Femur (tissue), 1 donor: ENCODE measurements around the gene CD300C.
"Not testable (repeated sequence)": the region's sequence is repeated elsewhere in the genome, so short reads cannot be mapped to it uniquely, and the experiment has no call there.

Experiments
- DNase-seq: peaks from one replicate; pipeline ENCODE4 v3.0.0-alpha.2; 2017

CD300C gene

DNA sequence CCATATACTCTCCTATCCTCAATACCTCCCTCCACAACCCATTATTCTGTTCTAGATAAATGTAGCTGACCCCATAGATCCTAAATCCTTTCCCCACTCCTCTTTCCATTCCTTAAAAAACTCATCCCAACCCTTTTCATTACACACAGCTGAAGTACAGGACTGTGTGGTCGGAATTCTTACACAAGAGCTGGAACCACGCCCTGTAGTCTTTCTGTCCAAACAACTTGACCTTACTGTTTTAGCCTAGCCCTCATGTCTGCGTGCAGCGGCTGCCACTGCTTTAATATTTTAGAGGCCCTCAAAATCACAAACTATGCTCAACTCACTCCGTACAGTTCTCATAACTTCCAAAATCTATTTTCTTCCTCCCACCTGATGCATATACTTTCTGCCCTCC lies 42.0 kb downstream of the CD300C start:
- DNase-seq, result not testable (repeated sequence)

DNA sequence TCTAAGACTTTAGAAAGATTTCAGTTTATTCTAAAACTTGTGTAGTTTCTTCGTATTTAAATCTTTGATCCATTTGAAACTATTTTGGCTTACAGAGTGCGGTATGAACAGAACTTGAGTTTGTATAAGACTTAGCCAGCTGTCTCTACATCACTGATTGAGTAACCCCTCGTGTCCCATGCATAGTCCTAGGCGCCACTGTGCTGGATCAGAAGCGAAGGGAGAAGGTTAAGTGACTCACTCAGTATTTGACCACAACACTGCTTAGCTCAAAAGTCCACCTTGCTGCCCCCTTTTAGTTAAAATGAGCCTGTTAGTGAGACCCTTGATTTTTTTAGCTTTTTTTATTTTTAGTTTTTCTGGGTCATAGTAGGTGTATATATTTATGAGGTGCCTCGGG lies 43.1 kb downstream of the CD300C start:
- no peak for DNase-seq

DNA sequence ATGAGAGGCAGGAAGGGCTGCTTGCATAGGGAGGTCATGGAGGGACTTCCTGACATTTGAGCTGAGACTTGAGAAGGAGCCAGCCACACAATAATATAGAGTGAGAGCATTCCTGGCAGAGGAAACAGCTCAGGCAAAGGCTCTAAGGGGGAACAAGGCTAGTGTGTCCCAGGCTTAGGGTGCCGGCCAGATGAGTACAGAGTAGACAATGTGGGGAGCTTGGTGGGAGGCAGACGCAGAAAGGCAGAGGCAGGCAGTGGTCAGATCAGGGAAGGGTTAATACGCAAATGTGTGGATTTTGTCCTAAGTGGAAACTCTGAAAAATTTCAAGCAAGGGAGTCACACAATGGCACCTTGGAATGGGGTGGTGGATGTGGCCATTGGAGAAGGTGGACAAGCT lies 45.9 kb downstream of the CD300C start:
- no peak for DNase-seq

DNA sequence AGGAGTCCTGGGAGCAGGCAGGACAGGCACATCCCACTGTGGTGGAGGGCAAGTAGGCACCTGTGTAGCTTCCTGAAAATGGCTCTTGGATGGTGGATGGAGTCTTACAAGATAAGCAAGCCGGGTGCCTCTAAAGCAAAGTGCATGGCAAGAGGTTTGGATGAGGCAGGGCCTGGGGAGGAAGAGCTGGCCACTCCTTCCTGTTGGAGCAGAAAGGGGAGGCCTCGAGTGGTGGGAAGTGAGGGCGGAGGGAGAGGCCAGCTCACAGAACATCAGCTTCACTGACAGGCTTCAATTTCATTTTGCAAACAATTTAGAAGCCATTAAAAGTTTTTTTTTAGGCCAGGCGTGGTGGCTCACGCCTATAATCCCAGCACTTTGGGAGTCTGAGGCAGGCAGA lies 48.4 kb downstream of the CD300C start:
- DNase-seq, result no peak

DNA sequence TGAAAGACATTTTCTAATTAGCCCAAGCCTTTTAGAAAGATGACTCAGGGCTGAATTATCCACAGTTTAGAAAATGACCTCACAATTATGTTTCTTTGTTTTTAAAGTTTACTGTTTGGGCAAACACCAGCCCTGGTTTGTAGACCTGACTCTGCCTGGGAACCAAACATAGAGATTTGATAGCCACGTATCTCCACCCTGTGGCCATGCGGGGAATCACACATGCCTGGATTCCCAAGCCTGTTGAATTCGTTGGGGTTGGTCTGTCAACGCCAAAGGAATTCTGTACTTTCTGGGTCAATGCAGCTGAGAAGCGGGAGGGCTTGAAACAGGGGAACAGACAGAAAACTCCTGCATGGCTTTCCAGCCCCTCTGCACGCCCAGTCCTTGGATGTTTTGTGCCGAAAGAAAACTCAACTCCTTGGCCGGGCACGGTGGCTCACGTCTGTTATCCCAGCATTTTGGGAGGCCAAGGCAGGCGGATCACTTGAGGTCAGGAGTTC lies 52.5 kb downstream of the CD300C start:
- DNase-seq, result peak; percentile 75

DNA sequence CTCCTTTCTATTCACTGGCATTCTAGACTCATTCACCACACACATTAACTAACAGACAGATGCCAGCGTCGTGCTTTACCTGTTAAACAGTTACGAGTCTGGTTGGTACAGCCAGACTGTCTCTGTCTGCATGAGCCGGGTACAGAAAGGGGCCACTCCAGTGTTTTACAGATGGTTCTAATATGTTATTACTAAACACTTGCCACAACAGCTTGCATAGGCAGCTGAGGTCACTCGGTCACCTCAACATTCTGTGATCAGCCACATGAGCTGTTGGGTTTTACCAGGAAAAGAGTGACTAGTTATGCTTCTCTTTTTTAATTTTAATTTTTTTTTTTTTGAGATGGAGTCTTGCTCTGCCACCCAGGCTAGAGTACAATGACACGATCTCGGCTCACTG lies 54.3 kb downstream of the CD300C start:
- DNase-seq, result no peak
